ENCODE measurements around the gene MRPL9. TPM values are rescaled to one million over a fixed set of nuclear protein-coding genes. Genes with fewer than 3 reads are reported as not detected.

Gene MRPL9
- total and polyA plus RNA-seq, 10 of the 15 experiments (the other 5 are each of a cell fraction or from before 2014, with no cell fraction given): 35.7 to 161 (median 110) TPM

DNA sequence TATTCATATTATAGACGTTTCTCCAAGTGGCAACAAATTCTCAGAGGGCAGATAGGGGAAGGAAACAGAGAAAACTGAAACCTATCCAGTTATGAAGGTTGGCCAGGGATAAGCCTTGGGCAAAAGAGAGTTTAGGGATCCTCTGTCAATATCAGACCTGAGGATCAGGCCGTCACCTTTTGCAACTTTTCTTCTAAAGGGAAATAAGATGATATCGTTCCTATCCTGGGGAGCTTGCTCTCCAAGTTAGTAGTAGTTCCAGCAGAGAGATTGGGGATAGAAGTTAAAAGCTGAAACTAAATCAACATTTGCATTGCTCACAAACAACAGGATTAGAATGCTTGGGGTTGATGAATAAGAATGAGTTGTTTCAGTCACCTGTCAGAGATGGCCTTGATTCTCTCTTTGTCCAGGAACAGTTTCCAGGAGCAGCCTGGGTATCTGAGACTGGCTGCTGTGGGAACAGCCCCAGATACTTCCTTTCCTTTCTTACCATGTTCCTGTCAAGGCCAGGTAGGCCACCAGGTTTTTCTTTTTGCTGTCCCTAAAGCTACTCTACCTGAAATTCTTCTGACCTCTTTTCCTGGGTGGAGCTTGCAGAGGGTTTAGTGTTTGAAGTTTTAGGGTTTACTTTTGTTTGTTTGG lies 39.4 kb downstream of the MRPL9 start:
- Histone ChIP-seq H3K36me3 (ENCODE audit: control insufficient read depth in 2 of 2, insufficient read depth in 2 of 2, low read length in 1 of 2) (no peaks in the 10 kb centered on the region), H2AFZ (ENCODE audit: control insufficient read depth, low read depth, low read length) (no peak overlapping the region), H3K79me2 (ENCODE audit: control insufficient read depth, insufficient read depth, low read length) (no peaks in the 10 kb centered on the region), H4K20me1 (ENCODE audit: control insufficient read depth, insufficient read depth) (no peaks in the 10 kb centered on the region), H3K4me1 (ENCODE audit: control insufficient read depth, insufficient read depth, low read length) (peaks cover 16% of the 10 kb centered on the region), H3K27me3 (replicated peaks in 1 of 2; ENCODE audit: control insufficient read depth in 2 of 2, insufficient read depth in 2 of 2, low read length in 1 of 2) (peaks cover 0 to 6% of the 10 kb centered on the region in 2 experiments; a peak in 2 of 4 replicates), H3K9me3 (replicated peaks; ENCODE audit: control insufficient read depth, insufficient read depth, low read length) (no peaks in the 10 kb centered on the region), H3K9ac (ENCODE audit: control insufficient read depth, insufficient read depth, low read length) (no peak overlapping the region), H3K4me2 (ENCODE audit: control insufficient read depth, insufficient read depth) (no peak overlapping the region), H3K4me3 (no peak overlapping the region), H3K27ac (ENCODE audit: control insufficient read depth, insufficient read depth) (no peak overlapping the region)
- ChIA-PET POLR2A (no interaction called here), CTCF (no interaction called here), SMC1A (ENCODE audit: uncharacterized antibody, unreplicated experiment) (no interaction called here), RAD21 (ENCODE audit: unreplicated experiment) (no interaction called here)
- FAIRE-seq: no peak
- in situ Hi-C loops (cut with MboI) (no loop called here), intact Hi-C loops (cut with micrococcal nuclease; ENCODE audit: unreplicated experiment) (loop anchor here (5.0 kb wide), 1 partner anchor 107 kb away; no protein-coding TSS in a partner anchor)
- ATAC-seq: no peak
- TF ChIP-seq RAD51 (IDR thresholded peaks at IDR 0.05) (no peak), CHD2 (IDR thresholded peaks at IDR 0.05; ENCODE audit: borderline replicate concordance, low read depth, low read length) (no peak), LARP7 (IDR thresholded peaks at IDR 0.05) (no peak), NFYB (IDR thresholded peaks at IDR 0.05; ENCODE audit: insufficient read depth, low read depth, low read length) (no peak), TCF3 (IDR thresholded peaks at IDR 0.05; ENCODE audit: borderline replicate concordance, insufficient read depth, low read depth, low read length) (no peak), HDAC2 (IDR thresholded peaks at IDR 0.05) (no peak), SMAD1 (IDR thresholded peaks at IDR 0.05; ENCODE audit: low read depth, partially characterized antibody) (no peak), TCF7 (IDR thresholded peaks at IDR 0.05; ENCODE audit: borderline replicate concordance) (no peak), NR2F1 (conservative IDR thresholded peaks at IDR 0.05) (no peak), SUZ12 (IDR thresholded peaks at IDR 0.05; ENCODE audit: unreplicated experiment) (no peak), POLR2AphosphoS5 (IDR thresholded peaks at IDR 0.05; ENCODE audit: low read length) (no peak)
- TF ChIP-seq, protein P1, sequence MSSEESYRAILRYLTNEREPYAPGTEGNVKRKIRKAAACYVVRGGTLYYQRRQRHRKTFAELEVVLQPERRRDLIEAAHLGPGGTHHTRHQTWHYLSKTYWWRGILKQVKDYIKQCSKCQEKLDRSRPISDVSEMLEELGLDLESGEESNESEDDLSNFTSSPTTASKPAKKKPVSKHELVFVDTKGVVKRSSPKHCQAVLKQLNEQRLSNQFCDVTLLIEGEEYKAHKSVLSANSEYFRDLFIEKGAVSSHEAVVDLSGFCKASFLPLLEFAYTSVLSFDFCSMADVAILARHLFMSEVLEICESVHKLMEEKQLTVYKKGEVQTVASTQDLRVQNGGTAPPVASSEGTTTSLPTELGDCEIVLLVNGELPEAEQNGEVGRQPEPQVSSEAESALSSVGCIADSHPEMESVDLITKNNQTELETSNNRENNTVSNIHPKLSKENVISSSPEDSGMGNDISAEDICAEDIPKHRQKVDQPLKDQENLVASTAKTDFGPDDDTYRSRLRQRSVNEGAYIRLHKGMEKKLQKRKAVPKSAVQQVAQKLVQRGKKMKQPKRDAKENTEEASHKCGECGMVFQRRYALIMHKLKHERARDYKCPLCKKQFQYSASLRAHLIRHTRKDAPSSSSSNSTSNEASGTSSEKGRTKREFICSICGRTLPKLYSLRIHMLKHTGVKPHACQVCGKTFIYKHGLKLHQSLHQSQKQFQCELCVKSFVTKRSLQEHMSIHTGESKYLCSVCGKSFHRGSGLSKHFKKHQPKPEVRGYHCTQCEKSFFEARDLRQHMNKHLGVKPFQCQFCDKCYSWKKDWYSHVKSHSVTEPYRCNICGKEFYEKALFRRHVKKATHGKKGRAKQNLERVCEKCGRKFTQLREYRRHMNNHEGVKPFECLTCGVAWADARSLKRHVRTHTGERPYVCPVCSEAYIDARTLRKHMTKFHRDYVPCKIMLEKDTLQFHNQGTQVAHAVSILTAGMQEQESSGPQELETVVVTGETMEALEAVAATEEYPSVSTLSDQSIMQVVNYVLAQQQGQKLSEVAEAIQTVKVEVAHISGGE (CRISPR knock-in tag; IDR thresholded peaks at IDR 0.05): no peak
- TF ChIP-seq, protein P2, sequence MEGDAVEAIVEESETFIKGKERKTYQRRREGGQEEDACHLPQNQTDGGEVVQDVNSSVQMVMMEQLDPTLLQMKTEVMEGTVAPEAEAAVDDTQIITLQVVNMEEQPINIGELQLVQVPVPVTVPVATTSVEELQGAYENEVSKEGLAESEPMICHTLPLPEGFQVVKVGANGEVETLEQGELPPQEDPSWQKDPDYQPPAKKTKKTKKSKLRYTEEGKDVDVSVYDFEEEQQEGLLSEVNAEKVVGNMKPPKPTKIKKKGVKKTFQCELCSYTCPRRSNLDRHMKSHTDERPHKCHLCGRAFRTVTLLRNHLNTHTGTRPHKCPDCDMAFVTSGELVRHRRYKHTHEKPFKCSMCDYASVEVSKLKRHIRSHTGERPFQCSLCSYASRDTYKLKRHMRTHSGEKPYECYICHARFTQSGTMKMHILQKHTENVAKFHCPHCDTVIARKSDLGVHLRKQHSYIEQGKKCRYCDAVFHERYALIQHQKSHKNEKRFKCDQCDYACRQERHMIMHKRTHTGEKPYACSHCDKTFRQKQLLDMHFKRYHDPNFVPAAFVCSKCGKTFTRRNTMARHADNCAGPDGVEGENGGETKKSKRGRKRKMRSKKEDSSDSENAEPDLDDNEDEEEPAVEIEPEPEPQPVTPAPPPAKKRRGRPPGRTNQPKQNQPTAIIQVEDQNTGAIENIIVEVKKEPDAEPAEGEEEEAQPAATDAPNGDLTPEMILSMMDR (IDR thresholded peaks at IDR 0.05 in 2 of 3, conservative IDR thresholded peaks at IDR 0.05 in 1 of 3; ENCODE audit: control insufficient read depth in 2 of 3, extremely low read depth in 1 of 3, insufficient read depth in 1 of 3, low read depth in 3 of 3, low read length in 3 of 3): no peak
- TF ChIP-seq, protein P3, sequence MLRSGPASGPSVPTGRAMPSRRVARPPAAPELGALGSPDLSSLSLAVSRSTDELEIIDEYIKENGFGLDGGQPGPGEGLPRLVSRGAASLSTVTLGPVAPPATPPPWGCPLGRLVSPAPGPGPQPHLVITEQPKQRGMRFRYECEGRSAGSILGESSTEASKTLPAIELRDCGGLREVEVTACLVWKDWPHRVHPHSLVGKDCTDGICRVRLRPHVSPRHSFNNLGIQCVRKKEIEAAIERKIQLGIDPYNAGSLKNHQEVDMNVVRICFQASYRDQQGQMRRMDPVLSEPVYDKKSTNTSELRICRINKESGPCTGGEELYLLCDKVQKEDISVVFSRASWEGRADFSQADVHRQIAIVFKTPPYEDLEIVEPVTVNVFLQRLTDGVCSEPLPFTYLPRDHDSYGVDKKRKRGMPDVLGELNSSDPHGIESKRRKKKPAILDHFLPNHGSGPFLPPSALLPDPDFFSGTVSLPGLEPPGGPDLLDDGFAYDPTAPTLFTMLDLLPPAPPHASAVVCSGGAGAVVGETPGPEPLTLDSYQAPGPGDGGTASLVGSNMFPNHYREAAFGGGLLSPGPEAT (IDR thresholded peaks at IDR 0.05; ENCODE audit: low read depth): no peak
- TF ChIP-seq, protein P4, sequence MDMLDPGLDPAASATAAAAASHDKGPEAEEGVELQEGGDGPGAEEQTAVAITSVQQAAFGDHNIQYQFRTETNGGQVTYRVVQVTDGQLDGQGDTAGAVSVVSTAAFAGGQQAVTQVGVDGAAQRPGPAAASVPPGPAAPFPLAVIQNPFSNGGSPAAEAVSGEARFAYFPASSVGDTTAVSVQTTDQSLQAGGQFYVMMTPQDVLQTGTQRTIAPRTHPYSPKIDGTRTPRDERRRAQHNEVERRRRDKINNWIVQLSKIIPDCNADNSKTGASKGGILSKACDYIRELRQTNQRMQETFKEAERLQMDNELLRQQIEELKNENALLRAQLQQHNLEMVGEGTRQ (IDR thresholded peaks at IDR 0.05; ENCODE audit: borderline replicate concordance, low read depth, low read length): no peak
- BruUV-seq (replicated peaks): no TSS peak
- WGBS (ENCODE audit: insufficient coverage, insufficient replicate concordance, low lambda C conversion rate, missing lambda C conversion rate): 14% methylated on average over 3 of the region's 3 CpGs
- DNase-seq (ENCODE audit: low read depth, low spot score): no peak

Data from GM12878 (cell line).